Limb (tissue), 2 donors: ENCODE results near the gene EVC.
A peak's percentile ranks its signal among the peaks of the same experiment; 100 is the strongest.

ENCODE experiments used
- DNase-seq, 2 donors: peaks; one replicate each; pipeline ENCODE4 v3.0.0-alpha.2; 2016; ENCODE audit errors: extremely low spot score in 2 of 2

Gene EVC

DNA sequence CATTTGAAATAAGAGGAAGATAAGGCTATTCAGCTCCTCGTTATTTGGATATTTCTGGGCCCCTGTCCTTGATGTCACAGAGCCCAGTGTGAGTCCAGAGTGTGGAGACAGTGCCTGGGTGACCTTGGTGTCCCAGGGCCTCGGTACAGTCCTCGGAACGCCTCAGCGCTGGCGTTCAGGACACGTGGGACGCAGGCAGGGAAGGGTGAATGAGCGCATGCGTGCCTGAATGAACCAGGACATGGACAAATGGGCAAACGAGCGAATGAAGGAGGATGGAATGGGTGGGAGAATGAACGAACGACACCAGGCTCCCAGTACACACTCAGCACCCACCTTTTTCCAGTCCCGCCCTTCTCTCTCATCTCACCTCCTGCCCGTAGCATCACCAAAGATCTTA is 44.2 kb downstream of the EVC start:
- DNase-seq: no peak

DNA sequence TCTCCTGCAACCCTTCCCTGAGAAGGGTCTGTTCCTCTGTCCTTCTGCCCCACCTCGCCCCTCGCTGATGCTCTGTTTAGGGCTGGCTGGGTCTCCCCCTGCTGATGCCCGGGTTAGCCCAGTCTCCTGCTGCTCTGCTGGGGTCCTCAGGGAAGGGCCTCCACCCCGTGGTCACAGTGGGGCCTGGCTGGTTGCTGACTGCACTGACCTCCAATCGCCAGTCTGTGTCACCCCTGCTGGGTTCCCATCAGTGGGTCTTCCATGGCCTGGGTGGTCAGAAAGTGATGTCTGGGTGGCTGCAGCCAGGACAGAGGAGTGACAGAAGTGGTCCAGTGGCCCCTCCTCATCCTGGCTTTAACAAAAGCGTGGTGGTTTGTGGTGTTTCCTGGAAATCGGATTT is 44.7 kb downstream of the EVC start:
- DNase-seq: no peak

DNA sequence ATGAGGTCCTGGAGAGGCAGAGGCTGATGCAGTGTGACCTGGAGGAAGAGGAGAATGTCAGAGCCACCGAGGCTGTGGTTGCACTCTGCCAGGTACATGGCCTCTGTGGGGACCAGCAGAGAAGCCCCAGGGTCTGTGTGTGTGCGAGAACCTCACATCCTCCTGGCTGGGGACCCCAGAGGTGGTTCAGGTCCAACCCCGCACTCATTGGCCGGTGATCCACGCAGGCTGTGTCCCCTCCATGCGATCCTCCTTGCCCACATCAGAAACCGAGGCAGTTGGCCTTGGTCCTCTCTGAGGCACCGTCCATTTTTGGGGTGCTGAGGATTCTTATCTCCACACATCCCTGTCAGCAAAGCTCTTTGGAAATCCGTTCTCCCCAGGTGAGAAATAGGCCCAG is 45.3 kb downstream of the EVC start:
- no peak for DNase-seq

DNA sequence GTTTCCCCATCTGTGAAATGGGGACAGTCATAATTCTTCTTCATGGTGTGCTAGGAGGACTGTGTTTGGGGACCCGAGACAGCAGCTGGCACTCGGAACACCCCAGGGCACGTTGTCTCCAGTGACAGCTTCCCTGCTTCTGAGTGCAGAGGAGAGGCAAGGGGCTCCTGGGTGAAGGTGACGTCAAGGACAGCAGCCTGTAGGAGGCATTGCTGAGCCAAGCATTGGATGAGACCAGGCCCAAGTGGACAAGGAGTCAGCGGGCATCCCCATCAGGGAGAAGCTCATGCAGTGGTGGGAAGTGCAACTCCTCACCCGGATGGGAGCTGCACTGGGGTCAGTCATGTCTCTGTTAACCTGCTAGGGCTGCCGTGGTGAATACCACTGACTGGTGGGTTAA is 46.1 kb downstream of the EVC start:
- no peak for DNase-seq

DNA sequence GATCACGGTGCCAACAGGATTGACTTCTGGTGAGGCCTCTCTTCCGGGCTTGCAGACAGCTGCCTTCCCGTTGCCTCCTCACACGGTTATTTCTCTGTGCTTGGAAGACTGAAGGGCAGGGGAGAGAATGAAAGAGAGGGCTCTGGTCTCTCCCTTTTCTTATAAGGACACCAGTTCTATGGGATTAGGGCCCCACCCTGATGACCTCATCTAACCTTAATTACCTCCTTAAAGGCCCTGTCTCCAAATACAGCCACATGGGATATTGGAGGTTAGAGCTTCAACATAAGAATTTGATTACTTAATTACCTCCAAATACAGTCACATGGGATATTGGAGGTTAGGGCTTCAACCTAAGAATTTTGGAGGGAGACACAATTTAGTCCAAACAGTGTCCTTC is 46.5 kb downstream of the EVC start:
- DNase-seq: no peak

DNA sequence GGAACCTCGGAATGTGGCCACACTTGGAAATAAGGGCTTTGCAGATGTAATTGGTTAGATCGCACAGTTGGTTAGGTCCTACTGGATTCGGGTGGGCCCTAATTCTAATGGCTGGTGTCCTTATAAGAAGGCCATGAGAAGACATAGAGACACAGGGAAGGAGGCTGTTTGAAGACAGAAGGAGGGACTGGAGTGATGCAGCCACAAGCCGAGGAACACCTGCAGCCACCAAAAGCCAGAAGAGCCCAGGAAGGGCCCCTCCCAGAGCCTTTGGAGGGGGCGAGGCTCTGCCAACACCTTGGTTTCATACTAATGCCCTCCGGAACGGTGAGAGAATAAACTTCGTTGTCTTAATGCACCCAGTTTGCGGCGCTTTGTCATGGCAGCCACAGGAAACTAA is 47.0 kb downstream of the EVC start:
- no peak for DNase-seq

DNA sequence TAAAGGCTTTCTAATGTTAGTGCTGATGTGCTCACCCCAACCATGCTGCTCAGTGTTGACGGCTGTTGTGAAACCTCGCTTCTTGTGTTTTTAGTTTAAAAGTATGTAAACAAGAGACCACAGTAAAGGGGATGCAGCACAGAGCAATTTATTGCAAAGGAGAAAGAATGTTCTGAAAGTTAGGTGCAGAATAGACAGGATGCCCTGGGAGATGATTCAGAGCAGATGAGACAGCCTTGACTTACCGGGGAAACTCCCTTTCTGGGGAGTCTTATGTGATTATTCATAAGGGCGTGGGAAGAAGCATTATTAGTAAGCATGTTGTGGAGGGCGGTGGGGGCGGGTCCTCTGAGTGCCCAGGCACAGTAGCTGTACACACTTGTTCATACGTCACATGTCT is 47.7 kb downstream of the EVC start:
- DNase-seq: no peak

DNA sequence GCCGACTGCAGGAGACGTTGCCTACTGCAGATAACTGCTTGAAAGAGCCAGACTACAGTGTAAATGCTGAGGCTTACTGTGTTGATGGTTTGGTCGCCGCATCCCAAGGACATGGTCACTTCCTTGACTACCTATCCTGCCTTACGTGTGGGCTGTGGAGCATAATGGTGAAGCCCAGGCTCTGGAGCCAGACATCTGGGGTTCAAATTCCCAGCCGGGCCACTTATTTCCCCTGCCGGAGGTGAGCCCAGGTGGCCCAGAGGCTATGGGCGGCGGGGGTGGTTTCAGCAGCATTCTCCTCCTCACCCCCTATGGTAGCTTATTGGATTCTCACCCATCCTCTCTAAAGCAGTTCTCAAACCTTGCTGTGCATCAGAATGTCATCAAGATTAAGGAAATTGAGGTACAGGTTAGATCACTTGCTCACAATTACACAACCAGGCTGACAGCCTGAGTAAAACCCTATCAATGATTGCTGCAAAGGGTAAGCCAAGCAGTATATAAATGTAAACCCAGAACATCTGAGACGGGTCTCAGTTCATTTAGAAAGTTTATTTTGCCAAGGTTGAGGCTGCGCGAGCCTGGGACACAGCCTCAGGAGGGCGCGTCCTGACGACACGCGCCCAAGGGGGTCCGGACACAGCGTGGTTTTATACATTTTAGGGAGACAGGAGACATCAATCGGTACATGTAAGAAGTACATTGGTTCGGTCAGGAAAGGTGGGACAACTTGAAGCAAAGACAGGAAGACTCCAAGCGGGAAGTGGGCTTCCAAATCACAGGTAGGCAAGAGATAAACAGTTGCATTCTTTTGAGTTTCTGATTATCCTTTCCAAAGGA is 48.5 kb downstream of the EVC start:
- DNase-seq: no peak

DNA sequence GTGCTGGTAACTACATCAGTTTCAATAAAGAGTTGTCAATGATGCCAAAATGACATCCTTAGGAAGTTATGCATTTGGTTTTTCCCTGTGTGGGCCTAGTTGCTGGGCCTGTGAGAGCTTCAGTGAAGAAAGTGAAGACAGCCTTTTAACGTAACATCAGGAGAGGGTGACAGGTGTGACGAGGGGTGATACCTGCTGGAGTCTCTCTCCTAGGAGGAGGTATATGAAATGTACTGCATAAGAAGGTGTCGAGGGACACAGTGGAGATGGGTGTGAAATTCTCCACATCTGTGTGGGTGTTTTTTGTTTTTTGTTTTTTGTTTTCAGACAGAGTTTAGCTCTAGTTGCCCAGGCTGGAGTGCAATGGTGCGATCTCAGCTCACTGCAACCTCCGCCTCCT is 49.2 kb downstream of the EVC start:
- no peak for DNase-seq

DNA sequence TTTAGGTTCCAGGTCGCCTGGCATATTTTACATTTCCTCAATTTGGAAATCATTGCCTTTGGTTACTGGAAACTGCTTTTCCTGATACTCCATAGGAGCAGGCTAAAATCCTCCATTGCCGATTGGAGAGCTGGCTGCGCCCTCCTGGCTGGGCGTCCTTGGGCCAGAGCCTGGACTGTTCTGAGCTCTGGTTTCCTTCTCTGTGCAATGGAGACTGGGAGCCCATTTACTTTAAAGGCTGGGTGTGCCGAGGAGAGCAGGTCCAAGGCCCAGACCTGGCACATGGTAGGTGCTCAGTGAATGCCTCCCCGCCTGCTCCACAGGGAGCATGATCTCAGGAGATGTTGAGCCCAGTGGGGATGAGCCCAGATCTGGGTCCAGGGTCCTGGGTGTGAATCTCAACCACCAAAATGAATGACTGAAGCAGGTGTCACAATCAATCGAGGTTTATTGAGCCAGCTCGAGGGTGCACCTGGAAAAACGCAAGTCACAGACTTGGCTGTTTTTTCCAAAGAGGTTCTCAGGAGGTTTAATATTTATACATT is 50.0 kb downstream of the EVC start:
- no peak for DNase-seq

DNA sequence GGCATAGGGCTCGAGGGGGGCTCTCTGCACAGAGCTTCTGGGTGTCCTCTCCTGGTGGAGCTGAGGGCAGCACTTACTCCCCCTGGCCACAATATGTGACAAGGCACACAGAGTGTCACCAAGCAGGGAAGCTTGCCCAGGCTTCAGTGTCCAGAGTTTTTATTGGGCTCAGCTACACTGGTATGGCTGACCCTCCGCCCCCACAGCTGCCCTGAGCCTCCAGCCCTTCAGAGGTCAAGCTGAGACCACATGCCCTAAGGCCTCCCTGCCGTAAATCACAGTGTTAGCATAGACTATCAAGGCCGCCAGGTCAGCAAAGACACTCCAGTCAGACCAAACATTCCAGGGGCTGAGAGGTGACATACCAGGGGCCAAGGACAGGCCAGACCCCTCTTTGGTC is 59.0 kb downstream of the EVC start:
- DNase-seq: no peak

DNA sequence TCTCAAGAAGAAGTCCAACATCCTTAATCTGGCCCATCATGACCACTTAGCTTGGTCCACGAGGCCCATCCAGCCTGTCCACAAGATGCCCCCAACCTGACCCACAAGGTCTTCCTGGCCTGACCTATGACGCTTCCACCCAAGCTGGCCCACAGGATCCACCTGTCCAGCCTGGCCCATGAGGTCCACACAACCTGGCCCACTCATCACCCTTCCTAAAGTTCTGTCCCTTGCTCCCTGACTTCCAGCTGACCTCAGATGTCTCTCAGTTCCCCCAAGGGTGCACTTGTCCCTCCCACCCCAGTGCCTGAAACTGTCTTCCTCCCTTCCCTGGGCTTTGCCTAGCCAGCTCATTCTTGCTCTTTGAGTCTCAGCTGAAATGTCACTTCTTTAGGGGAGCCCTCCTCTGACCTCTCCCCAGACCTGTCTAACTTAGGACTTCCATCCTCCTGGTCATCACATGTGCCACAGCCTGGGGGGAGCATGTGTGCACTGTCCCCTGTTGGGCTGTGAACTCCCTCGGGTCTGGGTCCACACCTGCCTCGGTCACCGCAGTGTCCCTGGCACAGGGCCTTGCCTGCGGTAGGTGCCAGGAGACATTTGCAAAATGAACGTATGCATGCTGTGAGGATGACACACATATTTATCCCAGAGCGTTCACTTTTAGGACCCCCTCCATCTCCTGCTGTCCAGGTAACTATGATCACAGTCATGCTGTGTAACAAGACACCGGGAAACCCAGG is 61.7 kb downstream of the EVC start:
- peak in 1 of 2 donors; percentile 24 for DNase-seq

DNA sequence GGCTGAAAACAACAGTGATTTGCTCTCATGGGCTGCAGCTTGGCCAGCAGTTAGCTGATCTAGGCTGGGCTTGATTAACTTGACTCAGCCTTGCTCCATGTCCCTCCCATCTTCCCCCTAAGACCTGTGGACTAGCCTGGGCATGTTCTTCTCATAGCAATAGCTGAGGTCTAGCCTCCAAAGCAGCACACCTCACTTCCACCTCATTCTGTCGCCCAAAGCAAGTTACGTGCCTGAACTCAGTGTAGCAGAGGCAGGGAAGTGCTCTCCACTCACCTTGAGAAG is 62.2 kb downstream of the EVC start:
- no peak for DNase-seq

DNA sequence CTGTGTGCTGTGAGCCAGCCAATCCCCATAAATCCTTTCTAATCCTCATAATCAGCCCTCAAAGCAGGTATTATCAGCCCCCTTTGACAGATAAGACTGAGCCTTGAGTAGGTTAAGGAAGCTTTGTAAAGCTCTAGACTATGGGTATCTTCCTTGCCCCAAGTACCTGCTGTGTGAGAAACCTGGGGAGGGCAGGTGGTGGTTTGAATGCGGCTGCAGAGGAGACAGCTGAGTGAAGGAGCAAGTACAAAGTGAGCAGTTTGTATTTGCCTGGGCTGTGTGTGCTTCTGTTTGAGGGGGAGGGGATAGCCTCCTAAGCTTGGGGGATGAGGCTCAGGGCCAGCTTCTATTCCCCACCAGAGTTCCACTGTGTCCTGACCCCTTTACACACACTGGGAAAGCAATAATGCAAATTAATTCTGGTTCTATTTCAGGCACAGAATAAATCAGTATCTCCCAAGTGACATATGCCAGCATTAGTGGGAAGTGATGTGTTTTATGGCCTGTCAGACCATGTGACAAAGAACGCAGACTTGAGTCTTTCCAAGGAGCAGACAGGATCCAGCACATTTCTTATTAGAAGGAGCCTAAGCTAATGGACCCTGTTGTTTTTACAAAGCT is 63.5 kb downstream of the EVC start:
- peak in 1 of 2 donors; percentile 19 for DNase-seq

DNA sequence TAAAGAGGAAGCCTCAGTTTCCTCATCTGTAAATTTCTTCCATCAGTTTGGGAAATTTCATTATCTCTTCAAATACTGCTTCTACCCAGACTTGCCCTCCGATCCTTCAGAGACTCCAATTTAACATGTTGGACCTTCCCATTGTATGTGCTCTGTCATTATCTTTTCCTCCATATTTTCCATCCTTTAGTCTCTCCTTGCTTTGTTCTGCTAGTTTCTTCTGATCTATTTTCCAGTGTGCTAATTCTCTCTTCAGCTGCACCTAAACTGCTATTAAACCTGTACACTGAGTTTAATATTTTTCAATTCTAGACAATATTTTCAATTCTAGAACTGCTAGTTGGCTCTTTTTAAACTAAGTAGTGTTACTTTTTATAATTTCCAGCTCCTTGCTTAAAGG is 65.5 kb downstream of the EVC start:
- no peak for DNase-seq

DNA sequence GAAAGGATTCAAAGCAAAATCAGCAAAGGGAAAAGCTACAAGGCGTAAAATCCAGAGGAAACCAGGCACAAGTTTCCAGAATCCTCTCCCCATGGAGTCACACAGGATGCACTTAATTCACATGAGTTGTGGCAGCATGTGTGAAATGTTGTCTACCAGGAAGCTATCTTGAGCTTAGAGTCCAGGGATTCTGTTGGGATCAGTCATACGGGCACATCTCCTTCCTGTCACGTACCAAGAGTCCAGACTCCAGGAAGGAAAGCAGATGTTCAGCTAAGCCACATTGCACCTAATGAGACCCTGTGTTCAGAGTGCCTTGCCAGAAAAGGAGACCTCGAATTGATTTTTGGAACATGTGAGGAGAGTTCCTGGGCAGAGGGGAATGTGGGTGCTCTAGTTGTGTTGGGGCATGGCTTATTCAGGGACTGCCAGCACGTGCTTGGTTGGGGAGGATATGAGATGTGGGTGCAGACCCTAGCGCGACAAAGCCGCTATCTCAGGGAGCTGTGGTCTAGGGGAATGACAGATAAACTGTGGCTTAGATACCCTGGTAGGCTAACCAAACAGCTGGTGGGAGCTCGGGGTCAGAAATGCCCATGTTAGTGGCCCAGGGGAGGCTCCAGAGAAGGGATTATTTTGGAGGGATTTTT is 70.0 kb downstream of the EVC start:
- DNase-seq: no peak

DNA sequence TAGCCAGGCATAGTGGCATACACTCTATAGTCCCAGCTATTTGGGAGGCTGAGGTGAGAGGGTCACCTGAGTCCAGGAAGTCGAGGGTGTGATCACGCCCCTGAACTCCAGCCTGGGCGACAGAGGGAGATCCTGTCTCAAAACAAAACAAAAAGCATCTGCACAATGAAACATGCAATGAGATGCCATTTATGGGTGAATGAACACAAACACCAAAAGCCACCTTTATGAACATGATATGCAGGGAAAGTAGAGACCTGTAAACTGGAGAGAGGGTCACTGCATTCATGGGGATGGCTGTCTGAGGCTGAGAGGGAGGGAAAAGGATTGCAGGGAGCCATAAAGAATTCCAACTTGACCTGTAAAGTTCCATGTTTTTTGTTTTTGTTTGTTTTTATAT is 70.7 kb downstream of the EVC start:
- no peak for DNase-seq

DNA sequence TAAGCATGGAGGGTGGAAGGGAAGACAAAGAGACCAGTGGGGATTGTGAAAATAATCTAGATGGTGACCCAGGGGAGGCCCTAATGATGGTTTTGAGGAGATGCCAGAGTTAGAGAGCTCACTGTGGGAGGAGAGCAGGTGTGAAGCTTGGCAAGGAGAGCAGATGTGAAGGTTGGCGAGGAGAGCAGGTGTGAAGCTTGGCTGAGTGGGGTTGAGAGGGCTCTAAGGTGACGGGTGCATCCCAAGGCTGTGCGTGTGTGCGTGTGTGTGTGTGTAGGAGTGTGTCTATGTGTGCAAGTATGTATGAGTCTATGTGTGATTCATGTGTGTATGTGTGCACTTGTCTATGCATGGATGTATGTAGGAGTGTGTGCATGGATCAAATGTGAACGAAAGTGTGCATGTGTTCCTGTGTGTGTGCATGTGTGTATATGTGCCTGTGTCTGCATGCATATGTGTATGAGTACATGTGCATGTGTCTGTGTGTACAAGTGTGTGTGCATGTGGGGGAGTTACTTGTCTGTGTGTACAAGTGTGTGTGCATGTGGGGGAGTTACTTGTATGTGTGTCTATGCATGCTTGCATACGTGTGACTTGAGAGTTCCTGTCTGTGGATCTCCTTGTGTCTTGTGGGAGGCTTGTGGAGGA is 72.0 kb downstream of the EVC start:
- no peak for DNase-seq

DNA sequence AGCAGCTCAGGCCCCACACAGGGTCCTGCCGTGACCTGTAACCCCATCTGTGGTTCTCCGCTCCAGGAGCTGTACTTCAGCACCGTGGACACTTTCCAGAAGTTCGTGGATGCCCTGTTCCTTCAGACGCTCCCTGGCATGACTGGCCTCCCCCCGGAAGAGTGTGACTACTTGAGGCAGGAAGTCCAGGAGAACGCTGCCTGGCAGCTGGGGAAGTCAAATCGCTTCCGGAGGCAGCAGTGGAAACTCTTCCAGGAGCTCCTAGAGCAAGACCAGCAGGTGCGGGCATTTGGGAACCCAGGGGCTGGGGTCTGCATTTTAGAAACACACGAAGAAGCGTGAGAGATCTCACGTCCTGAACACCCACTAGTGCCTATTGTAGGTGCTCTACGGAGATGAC is 72.5 kb downstream of the EVC start:
- no peak for DNase-seq

DNA sequence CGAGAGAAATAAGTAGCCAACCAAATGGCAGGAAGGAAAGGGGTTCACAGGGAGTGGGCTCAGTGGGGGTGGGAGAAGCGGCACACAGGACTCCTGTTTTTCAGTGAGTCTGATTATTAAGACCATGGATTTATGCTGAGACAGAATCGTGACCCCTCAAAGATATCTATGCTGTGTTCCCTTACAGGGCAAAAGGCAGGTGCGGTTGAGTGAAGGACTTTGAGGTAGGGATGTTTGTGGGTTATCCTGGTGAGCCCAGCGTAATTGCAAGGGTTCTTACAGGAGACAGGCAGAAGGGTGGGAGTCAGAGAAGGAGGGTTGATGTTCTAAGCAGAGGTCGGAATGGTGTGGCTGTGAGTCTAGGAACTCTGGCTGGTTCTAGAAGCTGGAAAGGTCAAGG is 73.0 kb downstream of the EVC start:
- no peak for DNase-seq

DNA sequence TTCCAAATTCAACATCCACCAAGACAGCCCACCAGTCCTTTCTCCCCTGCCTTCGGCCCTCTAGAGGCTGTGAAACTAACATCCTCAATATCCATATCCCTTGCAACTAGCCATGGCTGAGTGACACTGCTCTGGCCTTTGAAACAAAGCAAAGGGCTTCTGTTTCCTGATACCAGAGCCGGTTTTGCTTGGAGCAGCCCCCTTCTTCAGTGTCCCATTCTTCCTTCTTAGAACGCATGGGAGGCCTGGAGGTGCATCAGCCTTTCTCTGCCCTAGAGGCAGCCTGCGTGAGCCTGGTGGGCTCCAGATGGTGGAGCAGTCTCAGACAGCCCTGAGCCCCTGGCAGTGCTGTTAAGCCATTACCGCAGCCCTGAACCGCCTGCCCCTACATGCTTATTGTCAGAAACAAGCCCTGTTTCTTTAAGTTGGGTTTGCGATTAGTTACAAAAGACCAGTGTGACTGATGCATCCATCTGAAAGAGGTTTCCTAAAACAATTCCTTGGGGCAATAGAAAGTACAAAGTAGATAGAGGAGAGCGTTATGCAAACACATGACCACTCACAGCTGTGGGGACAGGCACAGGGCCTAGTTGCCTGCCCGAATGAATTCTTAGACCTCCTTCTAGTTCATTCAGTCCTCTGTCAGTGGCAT is 74.1 kb downstream of the EVC start:
- DNase-seq: no peak
